ENCODE results near the gene SLC26A11.

DNA sequence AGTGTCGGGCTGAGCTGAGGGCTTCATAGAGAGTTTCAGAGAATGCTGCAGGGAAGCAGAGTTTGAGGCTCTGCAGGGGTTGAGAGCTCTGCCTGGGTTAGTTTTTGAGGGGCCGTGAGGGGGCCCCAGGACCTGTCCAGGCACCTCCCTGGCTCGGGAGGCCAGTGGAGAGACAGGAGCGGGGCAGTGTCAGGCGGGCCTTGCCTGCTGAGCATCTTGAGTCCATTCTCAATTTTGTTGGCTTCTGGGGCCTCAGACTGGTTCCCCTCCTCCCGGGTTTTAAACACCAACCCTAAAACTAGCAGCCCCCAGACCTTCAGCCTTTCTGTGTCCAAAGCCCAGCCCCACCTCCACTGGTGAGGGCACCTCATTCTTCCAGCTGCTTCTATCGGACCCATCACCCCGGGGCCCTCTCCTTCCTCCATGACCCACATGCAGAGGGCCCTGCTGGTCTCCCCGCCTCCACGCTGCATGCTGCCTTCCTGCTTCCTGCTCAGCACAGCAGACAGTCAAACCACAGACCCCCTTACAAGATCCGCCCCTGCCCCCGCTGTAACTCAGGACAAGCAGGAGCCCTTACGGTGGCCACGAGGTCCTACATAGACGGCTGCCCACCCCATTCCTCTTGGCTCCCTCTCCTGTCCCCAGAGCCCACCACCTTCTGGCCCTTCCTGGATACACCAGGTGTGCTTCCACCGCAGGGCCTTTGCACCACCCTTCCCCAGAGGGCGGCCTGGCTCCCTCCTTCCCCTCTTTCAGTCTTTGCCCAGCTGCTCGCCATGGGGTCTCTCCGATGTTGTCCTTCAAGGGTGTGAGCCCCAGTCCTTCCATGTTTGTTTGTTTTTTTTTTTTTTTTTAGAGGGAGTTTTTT, 44.2 kb downstream of the SLC26A11 start:
- TF ChIP-seq, protein P1, sequence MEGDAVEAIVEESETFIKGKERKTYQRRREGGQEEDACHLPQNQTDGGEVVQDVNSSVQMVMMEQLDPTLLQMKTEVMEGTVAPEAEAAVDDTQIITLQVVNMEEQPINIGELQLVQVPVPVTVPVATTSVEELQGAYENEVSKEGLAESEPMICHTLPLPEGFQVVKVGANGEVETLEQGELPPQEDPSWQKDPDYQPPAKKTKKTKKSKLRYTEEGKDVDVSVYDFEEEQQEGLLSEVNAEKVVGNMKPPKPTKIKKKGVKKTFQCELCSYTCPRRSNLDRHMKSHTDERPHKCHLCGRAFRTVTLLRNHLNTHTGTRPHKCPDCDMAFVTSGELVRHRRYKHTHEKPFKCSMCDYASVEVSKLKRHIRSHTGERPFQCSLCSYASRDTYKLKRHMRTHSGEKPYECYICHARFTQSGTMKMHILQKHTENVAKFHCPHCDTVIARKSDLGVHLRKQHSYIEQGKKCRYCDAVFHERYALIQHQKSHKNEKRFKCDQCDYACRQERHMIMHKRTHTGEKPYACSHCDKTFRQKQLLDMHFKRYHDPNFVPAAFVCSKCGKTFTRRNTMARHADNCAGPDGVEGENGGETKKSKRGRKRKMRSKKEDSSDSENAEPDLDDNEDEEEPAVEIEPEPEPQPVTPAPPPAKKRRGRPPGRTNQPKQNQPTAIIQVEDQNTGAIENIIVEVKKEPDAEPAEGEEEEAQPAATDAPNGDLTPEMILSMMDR (IDR thresholded peaks at IDR 0.05) = no peak
- no peak for TF ChIP-seq POLR2A (IDR thresholded peaks at IDR 0.05; ENCODE audit: low read depth)

Data from esophagus muscularis mucosa (tissue), 3 donors.